Esophagus squamous epithelium (tissue), 4 donors: ENCODE results near the gene GOLGA6L26.
"Not testable (repeated sequence)": the region's sequence is repeated elsewhere in the genome, so short reads cannot be mapped to it uniquely, and the experiment has no call there.

Experiments used
- CTCF ChIP-seq, 6 experiments: fragments of 450-650 bp in 4 of 6; fragments of 200-600 bp in 2 of 6; sonication (generic) in 2 of 6; IDR thresholded peaks; one replicate each; pipeline ENCODE4 v1.5.1; 2016 to 2019; ENCODE audit warnings: antibody characterized with exemption in 6 of 6, mild to moderate bottlenecking in 4 of 6, moderate library complexity in 4 of 6
- POLR2A ChIP-seq, 4 donors: fragments of 450-650 bp; IDR thresholded peaks; one replicate each; pipeline ENCODE4 v1.6.1; 2017; ENCODE audit warnings: antibody characterized with exemption in 4 of 4, mild to moderate bottlenecking in 4 of 4, moderate library complexity in 3 of 4

- not testable (repeated sequence) for TF ChIP-seq CTCF, POLR2A (IDR thresholded peaks at IDR 0.05)
These were observed 46.7 kb upstream of the GOLGA6L26 start for GRCh38 chr15:23380700-23381099.
